ENCODE results near the gene GOLT1A. TPM values are rescaled to one million over a fixed set of nuclear protein-coding genes. Genes with fewer than 3 reads are reported as not detected.

The GOLT1A gene
- total and polyA plus RNA-seq, 11 donors: 0.24 to 0.29 TPM; not detected in 9

DNA sequence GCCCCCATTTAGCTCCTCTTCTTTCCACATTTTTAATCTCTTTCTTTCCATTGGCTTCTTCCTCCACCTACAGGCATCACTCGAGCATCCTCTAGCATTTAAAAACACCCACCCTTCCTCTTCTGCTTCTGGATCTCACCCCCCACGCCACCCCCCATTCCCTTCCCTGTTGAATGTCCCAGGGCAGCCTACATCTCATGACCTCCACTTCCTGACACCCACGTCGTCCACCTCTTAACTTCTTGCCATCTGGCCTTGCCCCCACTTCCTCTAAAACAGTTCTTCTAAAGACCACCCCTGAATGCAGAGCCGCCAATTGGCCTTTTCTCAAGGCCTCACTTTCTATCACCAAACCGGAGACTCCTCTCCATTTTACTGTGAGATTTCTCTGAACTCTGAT lies 55.8 kb downstream of the GOLT1A start:
- H3K27me3 ChIP-seq: peaks cover 0 to 13% (median 0%) of the 10 kb centered on the region in 9 donors
- intact Hi-C loops (cut with DNase I): no loop called here
- H3K36me3 ChIP-seq: no peaks in the 10 kb centered on the region
- H3K27ac ChIP-seq: no peak overlapping the region
- H3K4me3 ChIP-seq: no peak overlapping the region
- peaks cover 0 to under 1% (median 0%) of the 10 kb centered on the region in 12 donors for H3K4me1 ChIP-seq
- 60 to 74% (median 66%) methylated on average over 6 of the region's 6 CpGs for WGBS, 4 donors
- no peak for DNase-seq
- H3K9me3 ChIP-seq: no peaks in the 10 kb centered on the region
- no peak for TF ChIP-seq POLR2A (IDR thresholded peaks at IDR 0.05)
- no peak for ATAC-seq

DNA sequence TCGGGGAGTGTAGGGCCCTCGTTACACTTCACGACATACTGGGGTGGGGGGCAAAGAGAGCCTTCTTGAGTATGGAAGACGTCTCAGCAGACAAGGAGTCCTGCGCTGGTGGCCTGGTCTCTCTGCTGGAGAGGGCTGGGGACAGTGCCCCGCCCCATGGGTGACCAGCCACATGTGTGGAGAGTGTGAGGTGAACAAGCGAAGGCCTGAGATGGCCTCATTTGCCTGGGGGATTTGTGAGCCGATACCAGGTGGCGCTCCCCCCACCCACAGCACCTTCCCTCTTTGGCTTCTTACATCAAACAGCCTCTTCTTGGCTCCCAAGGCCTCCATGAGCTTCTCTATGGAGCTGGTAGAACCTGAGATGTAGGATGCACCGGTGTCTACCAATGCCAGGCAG lies 57.9 kb downstream of the GOLT1A start:
- WGBS, 4 donors: 88 to 96% (median 90%) methylated on average over 10 of the region's 10 CpGs
- no peak overlapping the region for H3K27ac ChIP-seq
- intact Hi-C loops (cut with DNase I): no loop called here
- no peaks in the 10 kb centered on the region for H3K36me3 ChIP-seq
- peaks cover 0 to 19% (median 9%) of the 10 kb centered on the region in 12 donors for H3K4me1 ChIP-seq
- H3K9me3 ChIP-seq: no peaks in the 10 kb centered on the region
- ATAC-seq (no peak), DNase-seq (peak in 1 of 5 donors; percentile 9)
- H3K27me3 ChIP-seq: peaks cover 0 to 9% (median 0%) of the 10 kb centered on the region in 9 donors
- TF ChIP-seq, protein P1, sequence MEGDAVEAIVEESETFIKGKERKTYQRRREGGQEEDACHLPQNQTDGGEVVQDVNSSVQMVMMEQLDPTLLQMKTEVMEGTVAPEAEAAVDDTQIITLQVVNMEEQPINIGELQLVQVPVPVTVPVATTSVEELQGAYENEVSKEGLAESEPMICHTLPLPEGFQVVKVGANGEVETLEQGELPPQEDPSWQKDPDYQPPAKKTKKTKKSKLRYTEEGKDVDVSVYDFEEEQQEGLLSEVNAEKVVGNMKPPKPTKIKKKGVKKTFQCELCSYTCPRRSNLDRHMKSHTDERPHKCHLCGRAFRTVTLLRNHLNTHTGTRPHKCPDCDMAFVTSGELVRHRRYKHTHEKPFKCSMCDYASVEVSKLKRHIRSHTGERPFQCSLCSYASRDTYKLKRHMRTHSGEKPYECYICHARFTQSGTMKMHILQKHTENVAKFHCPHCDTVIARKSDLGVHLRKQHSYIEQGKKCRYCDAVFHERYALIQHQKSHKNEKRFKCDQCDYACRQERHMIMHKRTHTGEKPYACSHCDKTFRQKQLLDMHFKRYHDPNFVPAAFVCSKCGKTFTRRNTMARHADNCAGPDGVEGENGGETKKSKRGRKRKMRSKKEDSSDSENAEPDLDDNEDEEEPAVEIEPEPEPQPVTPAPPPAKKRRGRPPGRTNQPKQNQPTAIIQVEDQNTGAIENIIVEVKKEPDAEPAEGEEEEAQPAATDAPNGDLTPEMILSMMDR (IDR thresholded peaks at IDR 0.05): no peak
- no peak for TF ChIP-seq POLR2A (IDR thresholded peaks at IDR 0.05)
- no peak overlapping the region for H3K4me3 ChIP-seq

DNA sequence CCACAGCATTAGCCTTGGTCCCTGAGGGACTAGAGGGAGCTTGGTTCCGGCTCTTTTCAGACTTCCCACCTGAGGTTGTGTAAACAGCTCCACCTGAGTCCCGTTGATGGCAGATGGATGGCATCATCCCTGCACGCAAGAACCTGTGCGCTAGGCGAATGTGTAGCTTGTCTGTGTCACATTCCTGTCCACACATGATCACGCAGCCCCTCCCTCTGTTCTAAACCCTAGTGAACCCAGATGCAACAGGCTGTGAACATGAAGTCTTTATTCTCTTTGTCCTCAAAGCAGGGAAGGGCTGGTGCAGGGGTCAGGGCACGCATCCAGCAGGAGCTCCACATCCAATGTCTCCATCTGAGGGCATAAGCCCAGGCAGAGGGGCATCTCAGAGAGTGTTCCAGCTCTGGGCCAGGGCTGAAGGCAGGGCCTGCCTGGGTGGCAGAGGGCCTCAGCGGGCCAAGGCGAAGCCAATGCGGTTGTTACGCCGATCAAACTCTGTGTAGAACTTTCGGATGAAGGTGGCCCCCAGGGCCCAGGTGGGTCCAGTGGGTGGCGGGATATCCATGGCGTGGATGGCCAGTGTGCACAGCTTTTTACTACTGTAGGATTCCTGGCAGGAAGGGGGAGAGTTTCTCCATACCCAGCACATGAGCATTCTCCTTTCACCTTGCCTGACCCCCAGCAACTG lies 59.1 kb downstream of the GOLT1A start:
- WGBS, 4 donors: 90 to 92% (median 91%) methylated on average over 15 of the region's 15 CpGs
- TF ChIP-seq, protein P1 (IDR thresholded peaks at IDR 0.05): no peak
- no peak for TF ChIP-seq POLR2A (IDR thresholded peaks at IDR 0.05)
- H3K27ac ChIP-seq: no peak overlapping the region
- no peak overlapping the region for H3K4me3 ChIP-seq
- H3K4me1 ChIP-seq: peaks cover 0 to 27% (median 10%) of the 10 kb centered on the region in 12 donors
- H3K36me3 ChIP-seq: no peaks in the 10 kb centered on the region
- ATAC-seq (no peak), DNase-seq (peak in 1 of 5 donors; percentile 13)
- intact Hi-C loops (cut with DNase I): no loop called here
- H3K27me3 ChIP-seq: peaks cover 0 to 10% (median 0%) of the 10 kb centered on the region in 9 donors
- no peaks in the 10 kb centered on the region for H3K9me3 ChIP-seq

DNA sequence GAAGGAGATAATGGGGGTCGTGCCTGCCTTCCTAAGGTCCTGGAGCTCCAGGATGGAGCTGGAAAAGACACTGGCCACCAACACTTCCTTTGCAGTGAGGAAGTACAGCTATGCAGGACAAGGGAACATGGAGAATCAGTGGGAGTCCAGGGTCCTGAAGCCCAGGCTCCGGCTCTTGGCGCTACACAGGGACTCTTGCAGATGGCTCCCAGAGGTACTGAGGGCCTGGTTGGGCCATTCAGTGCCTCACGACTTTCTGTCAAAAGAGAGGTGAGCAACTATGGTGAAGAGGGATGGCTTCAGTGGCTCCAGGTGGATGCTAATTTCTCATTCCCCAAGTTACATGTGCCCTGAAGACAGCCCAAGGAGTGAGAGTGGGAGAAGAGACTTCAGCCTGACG lies 60.1 kb downstream of the GOLT1A start:
- Histone ChIP-seq H3K27ac (no peak overlapping the region), H3K4me1 (peaks cover 0 to 27% (median 10%) of the 10 kb centered on the region in 12 donors), H3K36me3 (no peaks in the 10 kb centered on the region), H3K4me3 (no peak overlapping the region), H3K9me3 (no peaks in the 10 kb centered on the region), H3K27me3 (peaks cover 0 to 10% (median 0%) of the 10 kb centered on the region in 9 donors)
- ATAC-seq: no peak
- DNase-seq: peak in 1 of 5 donors; percentile 2
- no peak for TF ChIP-seq POLR2A (IDR thresholded peaks at IDR 0.05)
- TF ChIP-seq, protein P1 (IDR thresholded peaks at IDR 0.05): no peak
- intact Hi-C loops (cut with DNase I): no loop called here
- WGBS, 4 donors: 88 to 91% (median 90%) methylated on average over 4 to 5 of the region's 5 CpGs
